Thoracic aorta (tissue), 2 donors: ENCODE results near the gene DTX3L. TPM values are rescaled to one million over a fixed set of nuclear protein-coding genes. Genes with fewer than 3 reads are reported as not detected.

Experiments
- ATAC-seq: fragments of 150-250 bp; one replicate; pipeline ENCODE4 v1.8.0; 2017; ENCODE audit warnings: low read depth; ENCODE audit not compliant: insufficient number of reproducible peaks, low FRiP score
- DNase-seq: peaks from one replicate; pipeline ENCODE4 v3.0.0-alpha.2; 2020; ENCODE audit warnings: low spot score
- H3K27ac ChIP-seq, 2 donors: fragments of 200-600 bp; sonication (generic); 1 replicate in 1 of 2; 2 replicates in 1 of 2; pipeline ENCODE4 v1.5.1; 2016; ENCODE audit warnings: mild to moderate bottlenecking in 2 of 2, moderate library complexity in 2 of 2
- H3K27me3 ChIP-seq: fragments of 200-600 bp; sonication (generic); replicated peaks from 2 replicates; pipeline ENCODE4 v1.6.0; 2016; ENCODE audit warnings: mild to moderate bottlenecking; ENCODE audit not compliant: insufficient read depth
- H3K36me3 ChIP-seq: fragments of 200-600 bp; sonication (generic); one replicate; pipeline ENCODE4 v1.5.1; 2016
- H3K4me1 ChIP-seq, 2 donors: fragments of 200-600 bp; sonication (generic); 1 replicate in 1 of 2; 2 replicates in 1 of 2; pipeline versions ENCODE4 v1.5.1 to v1.6.0; 2016; ENCODE audit warnings: low read depth in 2 of 2, mild to moderate bottlenecking in 1 of 2; ENCODE audit not compliant: control insufficient read depth in 1 of 2
- H3K4me3 ChIP-seq: fragments of 200-600 bp; sonication (generic); 2 replicates; pipeline ENCODE4 v1.5.1; 2016; ENCODE audit warnings: mild to moderate bottlenecking
- H3K9me3 ChIP-seq: fragments of 200-600 bp; sonication (generic); 2 replicates; pipeline ENCODE4 v1.5.1; 2016
- CTCF ChIP-seq: fragments of 200-600 bp; sonication (generic); IDR thresholded peaks from one replicate; pipeline ENCODE4 v1.5.1; 2019; ENCODE audit warnings: antibody characterized with exemption
- total RNA-seq, 2 donors: library from RNA; depleted of rRNA; stranded (reverse); fragments of >200 nt; gene quantifications; one replicate each; pipeline versions ENCODE4 v1.1.0 to v1.2.3, GENCODE V29; 2016

The DTX3L gene
- total RNA-seq, 2 donors from 2014 or later: 16.2 to 31.5 TPM

- H3K27me3 ChIP-seq: no peaks in the 10 kb centered on the region
- no peaks in the 10 kb centered on the region for H3K9me3 ChIP-seq
- no peak overlapping the region for H3K4me3 ChIP-seq
- DNase-seq (no peak), ATAC-seq (no peak)
- no peaks in the 10 kb centered on the region for H3K4me1 ChIP-seq
- H3K27ac ChIP-seq: no peak overlapping the region
- H3K36me3 ChIP-seq: no peaks in the 10 kb centered on the region
- TF ChIP-seq CTCF: no peak
Measured at GRCh38 chr3:122520861-122521260, 43.3 kb upstream of the DTX3L start.

GRCh38 chr3:122523317-122523716 lies 40.8 kb upstream of the DTX3L start:
- DNase-seq (no peak), ATAC-seq (no peak)
- Histone ChIP-seq H3K9me3 (no peaks in the 10 kb centered on the region), H3K27ac (no peak overlapping the region), H3K4me1 (no peaks in the 10 kb centered on the region), H3K36me3 (peaks cover 5% of the 10 kb centered on the region), H3K4me3 (no peak overlapping the region), H3K27me3 (no peaks in the 10 kb centered on the region)
- TF ChIP-seq CTCF: no peak

GRCh38 chr3:122530164-122530563 lies 34.0 kb upstream of the DTX3L start:
- ATAC-seq (no peak), DNase-seq (no peak)
- no peak overlapping the region for H3K27ac ChIP-seq
- H3K4me3 ChIP-seq: no peak overlapping the region
- no peaks in the 10 kb centered on the region for H3K4me1 ChIP-seq
- no peaks in the 10 kb centered on the region for H3K27me3 ChIP-seq
- H3K9me3 ChIP-seq: no peaks in the 10 kb centered on the region
- H3K36me3 ChIP-seq: peaks cover 40% of the 10 kb centered on the region
- no peak for TF ChIP-seq CTCF

- no peak for TF ChIP-seq CTCF
- H3K4me1 ChIP-seq: no peaks in the 10 kb centered on the region
- ATAC-seq: no peak
- no peak for DNase-seq
- H3K9me3 ChIP-seq: no peaks in the 10 kb centered on the region
- H3K36me3 ChIP-seq: peaks cover 48% of the 10 kb centered on the region
- H3K27ac ChIP-seq: no peak overlapping the region
- H3K27me3 ChIP-seq: no peaks in the 10 kb centered on the region
- H3K4me3 ChIP-seq: no peak overlapping the region
Measured at GRCh38 chr3:122533480-122533879, 30.7 kb upstream of the DTX3L start.

- TF ChIP-seq CTCF: no peak
- H3K9me3 ChIP-seq: no peaks in the 10 kb centered on the region
- H3K27ac ChIP-seq: no peak overlapping the region
- H3K36me3 ChIP-seq: peaks cover 48% of the 10 kb centered on the region
- H3K4me3 ChIP-seq: no peak overlapping the region
- ATAC-seq (no peak), DNase-seq (no peak)
- no peaks in the 10 kb centered on the region for H3K4me1 ChIP-seq
- no peaks in the 10 kb centered on the region for H3K27me3 ChIP-seq
Measured at GRCh38 chr3:122533931-122534334, 30.2 kb upstream of the DTX3L start.
